ENCODE data around the gene TMEM204.
A peak's percentile ranks its signal among the peaks of the same experiment; 100 is the strongest.

TMEM204 gene

GRCh38 chr16:1537763-1538289 lies 4.4 kb downstream of the TMEM204 start:
- H3K4me1 Mint-ChIP-seq = peaks cover 86% of the 10 kb centered on the region
- H3K4me3 Mint-ChIP-seq = peak overlapping the region; percentile 91 to 96
- peak; percentile 30 to 45 for DNase-seq
- no peaks in the 10 kb centered on the region for H3K9me3 Mint-ChIP-seq
- peak; percentile 37 for ATAC-seq
- H3K27me3 Mint-ChIP-seq = no peaks in the 10 kb centered on the region
- peak overlapping the region; percentile 87 to 93 for H3K27ac Mint-ChIP-seq

GRCh38 chr16:1538804-1539520 lies 5.5 kb downstream of the TMEM204 start:
- no peaks in the 10 kb centered on the region for H3K27me3 Mint-ChIP-seq
- peak overlapping the region; percentile 48 to 49 for H3K27ac Mint-ChIP-seq
- H3K4me1 Mint-ChIP-seq = peaks cover 91% of the 10 kb centered on the region
- ATAC-seq = peak; percentile 44
- peak overlapping the region; percentile 91 to 96 for H3K4me3 Mint-ChIP-seq
- H3K9me3 Mint-ChIP-seq = no peaks in the 10 kb centered on the region
- peak; percentile 46 to 54 for DNase-seq

DNA sequence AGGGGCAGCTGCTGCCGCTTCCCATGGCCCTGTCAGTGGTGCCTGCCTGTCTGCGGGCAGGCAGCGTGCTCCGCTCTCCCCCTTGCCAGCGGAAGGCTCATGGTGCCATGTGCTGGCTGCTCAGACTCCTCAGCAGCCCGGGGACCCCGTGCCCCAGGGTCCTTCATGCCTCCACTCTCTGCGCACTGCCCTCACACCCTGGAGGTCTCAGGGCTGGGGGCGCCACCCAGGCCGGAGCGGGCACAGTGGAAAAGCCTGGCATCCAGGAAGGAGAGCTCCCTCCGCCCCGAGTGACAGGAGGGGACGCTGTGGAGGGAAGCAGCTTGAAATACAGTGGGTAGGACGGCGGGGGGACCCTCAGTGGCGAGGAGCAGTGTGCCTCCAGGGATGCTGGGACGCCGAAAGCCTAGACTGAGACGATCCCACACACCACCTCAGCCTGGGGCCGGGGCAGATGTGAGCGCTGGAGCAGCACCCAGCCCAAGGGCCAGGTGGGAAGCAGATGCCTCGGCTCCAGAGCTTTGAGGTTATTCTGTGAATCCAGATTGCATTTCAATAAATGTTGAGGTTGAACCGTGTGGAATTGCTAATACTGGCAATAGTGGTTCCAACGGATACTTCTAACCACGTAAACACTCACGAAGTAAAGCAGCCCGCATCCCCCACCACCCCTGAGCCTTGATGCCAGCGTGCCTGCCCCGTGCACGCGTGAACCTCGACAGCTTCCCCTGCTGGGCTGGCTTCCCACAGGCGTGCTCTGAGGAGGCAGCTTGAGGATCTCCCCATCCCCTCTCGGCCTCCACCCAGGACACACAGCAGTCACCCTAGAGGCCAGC lies 6.5 kb downstream of the TMEM204 start:
- Mint-ChIP-seq H3K9me3 (no peaks in the 10 kb centered on the region), H3K27me3 (no peaks in the 10 kb centered on the region), H3K4me1 (peaks cover 98% of the 10 kb centered on the region), H3K4me3 (no peak overlapping the region), H3K27ac (peak overlapping the region; percentile 21 to 77)
- DNase-seq (no peak), ATAC-seq (no peak)

DNA sequence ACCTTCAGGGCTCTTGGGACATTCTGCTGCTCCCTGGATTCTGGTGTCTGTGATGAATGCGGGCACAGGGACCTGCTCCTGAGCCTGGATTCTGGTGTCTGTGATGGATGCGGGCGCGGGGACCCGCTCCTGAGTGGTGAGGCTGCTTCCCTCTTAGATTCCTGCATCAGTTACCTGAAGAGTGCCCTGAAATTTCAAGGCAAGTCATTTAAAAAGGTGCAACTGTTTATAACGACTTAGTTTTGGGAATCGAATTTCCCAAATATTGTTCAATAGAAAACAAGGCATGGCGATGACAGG lies 7.0 kb downstream of the TMEM204 start:
- Mint-ChIP-seq H3K4me1 (peaks cover 98% of the 10 kb centered on the region), H3K4me3 (no peak overlapping the region), H3K27ac (peak overlapping the region; percentile 59 to 77), H3K9me3 (no peaks in the 10 kb centered on the region), H3K27me3 (no peaks in the 10 kb centered on the region)
- no peak for ATAC-seq
- DNase-seq = no peak

- Mint-ChIP-seq H3K4me1 (peaks cover 98% of the 10 kb centered on the region), H3K27me3 (no peaks in the 10 kb centered on the region), H3K4me3 (no peak overlapping the region), H3K9me3 (no peaks in the 10 kb centered on the region), H3K27ac (peak overlapping the region in 1 of 2 donors; percentile 66)
- ATAC-seq (no peak), DNase-seq (no peak)
These were observed 8.1 kb downstream of the TMEM204 start for GRCh38 chr16:1541293-1542165.

GRCh38 chr16:1542166-1542500 lies 8.7 kb downstream of the TMEM204 start:
- peaks cover 98% of the 10 kb centered on the region for H3K4me1 Mint-ChIP-seq
- H3K9me3 Mint-ChIP-seq = no peaks in the 10 kb centered on the region
- DNase-seq (no peak), ATAC-seq (no peak)
- peak overlapping the region in 1 of 2 donors; percentile 92 for H3K27ac Mint-ChIP-seq
- no peak overlapping the region for H3K4me3 Mint-ChIP-seq
- no peaks in the 10 kb centered on the region for H3K27me3 Mint-ChIP-seq

DNA sequence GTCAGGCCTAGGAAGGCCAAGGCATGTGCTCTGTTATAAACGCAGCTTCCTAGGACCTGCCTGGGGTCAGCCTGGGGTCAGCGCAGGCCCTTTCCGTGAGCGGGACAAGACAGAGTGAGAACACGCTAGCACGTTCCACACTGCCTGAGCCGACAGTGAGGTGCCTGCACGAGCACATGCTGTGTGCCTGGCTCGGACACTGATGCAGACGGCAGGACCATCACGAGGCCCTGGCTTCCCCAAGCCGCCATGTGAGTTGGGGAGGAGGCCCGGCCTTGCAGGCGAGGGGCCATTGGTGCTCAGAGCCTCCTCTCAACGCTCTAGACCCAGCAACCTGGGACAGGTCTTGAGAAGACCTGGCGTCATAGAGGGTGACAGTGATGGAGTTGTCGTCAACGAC lies 9.1 kb downstream of the TMEM204 start:
- H3K4me3 Mint-ChIP-seq = peak overlapping the region in 1 of 2 donors; percentile 51

GRCh38 chr16:1543085-1543896 lies 9.8 kb downstream of the TMEM204 start:
- Mint-ChIP-seq H3K9me3 (no peaks in the 10 kb centered on the region), H3K4me3 (peak overlapping the region; percentile 80 to 84), H3K27me3 (no peaks in the 10 kb centered on the region), H3K4me1 (peaks cover 97% of the 10 kb centered on the region), H3K27ac (peak overlapping the region; percentile 92 to 96)
- peak; percentile 84 for ATAC-seq
- DNase-seq = peak; percentile 28 to 71

More for the DNA sequence above, 9.1 kb downstream of the TMEM204 start:
- H3K9me3 Mint-ChIP-seq = no peaks in the 10 kb centered on the region
- DNase-seq = no peak
- H3K4me1 Mint-ChIP-seq = peaks cover 97% of the 10 kb centered on the region
- ATAC-seq = no peak
- no peaks in the 10 kb centered on the region for H3K27me3 Mint-ChIP-seq
- H3K27ac Mint-ChIP-seq = peak overlapping the region; percentile 78 to 92

GRCh38 chr16:1545044-1546040 lies 11.9 kb downstream of the TMEM204 start:
- Mint-ChIP-seq H3K27me3 (no peaks in the 10 kb centered on the region), H3K27ac (peak overlapping the region; percentile 85 to 95), H3K9me3 (no peaks in the 10 kb centered on the region), H3K4me3 (peak overlapping the region; percentile 80 to 84), H3K4me1 (peaks cover 93% of the 10 kb centered on the region)
- DNase-seq (no peak), ATAC-seq (no peak)

- Mint-ChIP-seq H3K27me3 (no peaks in the 10 kb centered on the region), H3K4me3 (peak overlapping the region in 1 of 2 donors; percentile 45), H3K4me1 (peaks cover 92% of the 10 kb centered on the region), H3K9me3 (no peaks in the 10 kb centered on the region), H3K27ac (no peak overlapping the region)
- DNase-seq (no peak), ATAC-seq (no peak)
These were observed 13.0 kb downstream of the TMEM204 start for GRCh38 chr16:1546430-1546829.

DNA sequence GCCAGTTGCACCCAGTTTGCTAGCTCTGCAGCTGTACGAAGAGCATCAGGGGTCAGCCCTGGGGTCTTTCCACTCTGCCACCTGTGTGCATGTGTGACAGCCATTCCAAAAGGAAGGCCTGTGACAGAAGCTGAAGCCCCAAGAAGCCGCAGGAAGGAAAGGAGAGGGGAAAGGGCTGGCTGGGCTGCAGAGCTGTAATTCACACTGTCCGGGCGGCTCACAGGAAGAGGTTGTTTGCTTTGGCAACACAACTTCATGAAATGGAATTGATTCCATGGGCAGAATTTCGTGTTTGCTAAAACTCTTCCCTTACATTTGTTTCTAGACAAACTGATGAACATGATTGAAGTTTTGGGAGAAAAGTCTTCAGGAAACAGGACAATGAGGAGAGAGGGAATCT lies 14.8 kb downstream of the TMEM204 start:
- no peaks in the 10 kb centered on the region for H3K9me3 Mint-ChIP-seq

GRCh38 chr16:1548727-1549126 lies 15.3 kb downstream of the TMEM204 start:
- peak overlapping the region in 1 of 2 donors; percentile 85 for H3K27ac Mint-ChIP-seq
- no peak for DNase-seq
- H3K9me3 Mint-ChIP-seq = no peaks in the 10 kb centered on the region
- no peak overlapping the region for H3K4me3 Mint-ChIP-seq
- no peaks in the 10 kb centered on the region for H3K27me3 Mint-ChIP-seq
- ATAC-seq = no peak
- peaks cover 86% of the 10 kb centered on the region for H3K4me1 Mint-ChIP-seq

More for the DNA sequence above, 14.8 kb downstream of the TMEM204 start:
- no peak for DNase-seq
- Mint-ChIP-seq H3K27ac (peak overlapping the region; percentile 17 to 87), H3K4me3 (no peak overlapping the region), H3K4me1 (peaks cover 88% of the 10 kb centered on the region), H3K27me3 (no peaks in the 10 kb centered on the region)
- no peak for ATAC-seq

DNA sequence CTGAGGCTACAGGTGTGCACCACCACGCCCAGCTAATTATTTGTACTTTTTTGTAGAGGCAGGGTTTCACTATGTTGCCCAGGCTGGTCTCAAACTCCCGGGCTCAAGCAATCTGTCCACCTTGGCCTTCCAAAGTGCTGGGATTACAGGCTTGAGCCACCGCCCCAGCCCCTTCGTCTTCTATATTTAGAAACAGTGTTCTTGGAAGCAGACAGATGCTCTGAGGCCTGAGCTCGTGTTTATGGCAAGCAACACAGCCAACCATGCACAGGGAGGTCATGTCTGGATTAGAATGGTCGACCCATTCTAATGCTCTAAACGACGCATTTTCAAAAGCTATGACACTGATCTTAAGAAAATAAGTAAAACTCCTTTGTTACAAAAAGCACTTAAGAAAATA lies 16.6 kb downstream of the TMEM204 start:
- H3K27me3 Mint-ChIP-seq = no peaks in the 10 kb centered on the region
- H3K9me3 Mint-ChIP-seq = no peaks in the 10 kb centered on the region
- ATAC-seq (no peak), DNase-seq (no peak)
- peak overlapping the region; percentile 65 to 90 for H3K27ac Mint-ChIP-seq
- no peak overlapping the region for H3K4me3 Mint-ChIP-seq
- peaks cover 79% of the 10 kb centered on the region for H3K4me1 Mint-ChIP-seq

- Mint-ChIP-seq H3K27me3 (no peaks in the 10 kb centered on the region), H3K27ac (no peak overlapping the region), H3K4me1 (peaks cover 73% of the 10 kb centered on the region), H3K4me3 (no peak overlapping the region), H3K9me3 (no peaks in the 10 kb centered on the region)
- ATAC-seq = no peak
- no peak for DNase-seq
These were observed 17.2 kb downstream of the TMEM204 start for GRCh38 chr16:1550696-1551095.

Measured in stimulated activated naive CD8-positive, alpha-beta T cell treated with anti-CD3 and anti-CD28 coated beads, Interleukin-15, amount 100 ng/mL, for 72 hours (primary cell).